OCI-LY7 (cell line): Measurements from ENCODE around the gene TEAD2. TPM values are rescaled to one million over a fixed set of nuclear protein-coding genes. Genes with fewer than 3 reads are reported as not detected.

Experiments
- Bru-seq: library from RNA; stranded (reverse); fragments of 400-500 nt; gene quantifications from one replicate; lab custom pipeline; 2021; lab: Mats Ljungman, UMichigan
- BruChase-seq, 2 experiments: library from RNA; stranded (reverse); fragments of 400-500 nt; gene quantifications; one replicate each; lab custom pipeline; 2021; lab: Mats Ljungman, UMichigan
- BruUV-seq: library from RNA; stranded (reverse); fragments of 400-500 nt; replicated peaks from 2 replicates; lab custom pipeline; 2021; lab: Mats Ljungman, UMichigan
- CTCF ChIA-PET: fragments of 300-600 bp; sonication (Branson Sonifier 250); formaldehyde crosslinking; loops from one replicate; lab custom pipeline; 2022; ENCODE audit warnings: antibody characterized with exemption; ENCODE audit not compliant: unreplicated experiment; lab: Charles Lee
- POLR2A ChIA-PET: fragments of 300-600 bp; sonication (Branson Sonifier 250); formaldehyde crosslinking; loops from one replicate; lab custom pipeline; 2022; ENCODE audit warnings: antibody characterized with exemption; lab: Charles Lee
- DNase-seq: peaks from one replicate; pipeline ENCODE4 v3.0.0-alpha.2; 2015; ENCODE audit warnings: low spot score
- H2AFZ ChIP-seq: fragments of 200-600 bp; sonication (generic), shearing (Covaris generic); 2 replicates; pipeline ENCODE4 v1.6.1; 2014; ENCODE audit warnings: mild to moderate bottlenecking, antibody characterized with exemption, low read length, moderate library complexity
- H3K27ac ChIP-seq: fragments of 200-600 bp; sonication (generic); 2 replicates; pipeline ENCODE4 v1.5.1; 2014; ENCODE audit warnings: mixed run types, low read depth, mild to moderate bottlenecking, moderate library complexity, low read length, inconsistent platforms; ENCODE audit not compliant: poor library complexity, severe bottlenecking
- H3K36me3 ChIP-seq: fragments of 200-600 bp; sonication (generic); 2 replicates; pipeline ENCODE4 v1.6.1; 2014; ENCODE audit warnings: mild to moderate bottlenecking, antibody characterized with exemption, low read length, moderate library complexity, mixed read lengths; ENCODE audit not compliant: insufficient read depth
- H3K4me1 ChIP-seq: fragments of 200-600 bp; sonication (generic); 2 replicates; pipeline ENCODE4 v1.5.1; 2014; ENCODE audit warnings: mild to moderate bottlenecking, low read length; ENCODE audit not compliant: insufficient read depth, poor library complexity, severe bottlenecking
- H3K4me2 ChIP-seq: fragments of 200-600 bp; sonication (generic); 2 replicates; pipeline ENCODE4 v1.6.1; 2014; ENCODE audit warnings: mild to moderate bottlenecking, low read length
- H3K4me3 ChIP-seq: fragments of 200-600 bp; sonication (generic); 2 replicates; pipeline ENCODE4 v1.5.1; 2014; ENCODE audit warnings: mild to moderate bottlenecking, low read depth, low read length; ENCODE audit not compliant: poor library complexity, severe bottlenecking
- H3K79me2 ChIP-seq: fragments of 200-600 bp; sonication (generic); 2 replicates; pipeline ENCODE4 v1.6.1; 2016; ENCODE audit warnings: low read depth, mild to moderate bottlenecking, low read length, moderate library complexity, mixed read lengths; ENCODE audit not compliant: insufficient read depth
- H3K9me2 ChIP-seq: fragments of 200-600 bp; sonication (generic); 2 replicates; pipeline ENCODE4 v1.6.1; 2016; ENCODE audit warnings: mild to moderate bottlenecking, low read length, mixed read lengths; ENCODE audit not compliant: insufficient read depth
- H3K9me3 ChIP-seq: fragments of 200-600 bp; sonication (generic); 2 replicates; pipeline ENCODE4 v1.6.1; 2014; ENCODE audit warnings: mild to moderate bottlenecking, mixed run types, low read length, mixed read lengths
- H4K20me1 ChIP-seq: fragments of 200-600 bp; sonication (generic); 2 replicates; pipeline ENCODE4 v1.6.1; 2014; ENCODE audit warnings: mild to moderate bottlenecking, antibody characterized with exemption, low read length, moderate library complexity, mixed read lengths; ENCODE audit not compliant: insufficient read depth
- CTCF ChIP-seq: fragments of 200-600 bp; sonication (generic); conservative IDR thresholded peaks from 2 replicates; pipeline ENCODE4 v1.5.1; 2014; ENCODE audit warnings: mild to moderate bottlenecking, antibody characterized with exemption, low read length, moderate library complexity, mixed read lengths
- EZH2phosphoT487 ChIP-seq: fragments of 200-600 bp; sonication (generic); IDR thresholded peaks from 2 replicates; pipeline ENCODE4 v1.6.1; 2018; ENCODE audit warnings: low read depth, borderline replicate concordance, mild to moderate bottlenecking, mixed run types, antibody characterized with exemption, low read length, moderate library complexity, mixed read lengths
- intact Hi-C: fragments of 100-400 bp; cut with micrococcal nuclease; formaldehyde crosslinking; loops from one replicate; pipeline ENCODE4 v1.10.0; 2022; ENCODE audit not compliant: unreplicated experiment
- long read RNA-seq: library from polyadenylated mRNA; stranded (forward); transcript quantifications from one replicate; pipeline ENCODE4 v2.0.0, GENCODE V29; 2022
- total RNA-seq, 2 experiments: library from RNA; depleted of rRNA in 1 of 2; stranded (reverse); fragments of >200 nt in 1 of 2; shearing (Covaris generic) in 1 of 2; gene quantifications; 2 replicates each; pipeline ENCODE4 v1.2.3, GENCODE V29; 2014 to 2022

Gene TEAD2
- total RNA-seq (2014; rRNA removed; shearing (Covaris generic)) (5.3 and 7.4 TPM in 2 replicates), total RNA-seq (2022) (4.9 and 7.6 TPM in 2 replicates), Bru-seq, nascent RNA (percentile 35 among the genes with signal in this experiment), BruChase-seq, experiment 1, labeled RNA remaining after a 6-hour chase (percentile 40 among the genes with signal in this experiment), BruChase-seq, experiment 2, labeled RNA remaining after a 2-hour chase (percentile 37 among the genes with signal in this experiment)
- long read RNA-seq, partial matches to known transcripts: 5 of 5 reads
- long read RNA-seq, other reads (novel, unspliced or antisense): 0 of 5 reads

- POLR2A ChIA-PET: interaction anchor here (1.4 kb wide), 1 partner anchor 31 kb away, joined by 4 read pairs; no protein-coding TSS in a partner anchor
- H3K27ac ChIP-seq: peak within 1 kb of the TSS; percentile 48
These were observed at the start of gene TEAD2 for GRCh38 chr19:49362048-49362928. Gene TEAD2 (minus strand): TSS chr19:49362416. CDS start chr19:49360075, 2,341 bp downstream.

GRCh38 chr19:49411681-49412326 is 49.6 kb upstream of the TEAD2 start:
- BruUV-seq: no TSS peak
- intact Hi-C loops: no loop called here
- peak overlapping the region; percentile 34; the same call in 1 of the 2 replicates for H3K4me2 ChIP-seq
- H3K27ac ChIP-seq: peak overlapping the region; percentile 39
- H4K20me1 ChIP-seq: no peaks in the 10 kb centered on the region
- H3K4me3 ChIP-seq: no peak overlapping the region
- TF ChIP-seq CTCF (no peak), EZH2phosphoT487 (no peak)
- no peaks in the 10 kb centered on the region for H3K79me2 ChIP-seq
- POLR2A ChIA-PET: interaction anchor here (0.6 to 1.6 kb wide), 5 partner anchors 10 to 237 kb away, joined by 3 to 5 read pairs (median 4); no protein-coding TSS in a partner anchor
- H3K9me2 ChIP-seq: no peaks in the 10 kb centered on the region
- no peak for DNase-seq
- H3K4me1 ChIP-seq: peaks cover 78% of the 10 kb centered on the region
- H3K9me3 ChIP-seq: no peaks in the 10 kb centered on the region
- no peaks in the 10 kb centered on the region for H3K36me3 ChIP-seq
- CTCF ChIA-PET: no interaction called here
- peak overlapping the region; percentile 58; the same call in 1 of the 2 replicates for H2AFZ ChIP-seq

More at GRCh38 chr19:49362048-49362928, at the start of gene TEAD2:
- no peaks in the 10 kb centered on the region for H3K79me2 ChIP-seq
- BruUV-seq: no TSS peak
- CTCF ChIA-PET: no interaction called here
- H2AFZ ChIP-seq: peak within 1 kb of the TSS; percentile 88
- H3K4me3 ChIP-seq: peak within 1 kb of the TSS; percentile 55
- H3K9me2 ChIP-seq: no peaks in the 10 kb centered on the region
- H3K4me1 ChIP-seq: peaks cover 58% of the 10 kb centered on the region
- no peaks in the 10 kb centered on the region for H3K36me3 ChIP-seq
- no peaks in the 10 kb centered on the region for H3K9me3 ChIP-seq
- DNase-seq: no peak
- intact Hi-C loops: no loop called here
- TF ChIP-seq EZH2phosphoT487: no peak
- TF ChIP-seq CTCF: no peak
- no peaks in the 10 kb centered on the region for H4K20me1 ChIP-seq
- peak within 1 kb of the TSS; percentile 77 for H3K4me2 ChIP-seq
